ENCODE results near the gene NLRC5.

Gene NLRC5

GRCh38 chr16:57125969-57126368 is 136.6 kb downstream of the NLRC5 start:
- no peaks in the 10 kb centered on the region for H4K20me1 ChIP-seq (ENCODE audit: insufficient read depth, low read length)
- no peaks in the 10 kb centered on the region for H3K9me2 ChIP-seq (ENCODE audit: low read depth, low read length)
- H2AFZ ChIP-seq (ENCODE audit: low read length), result no peak overlapping the region
- TF ChIP-seq EZH2 (IDR thresholded peaks at IDR 0.05; ENCODE audit: borderline replicate concordance, low read length), result no peak
- TF ChIP-seq CTCF (IDR thresholded peaks at IDR 0.05; ENCODE audit: low read length), result no peak
- H3F3A ChIP-seq (ENCODE audit: insufficient read depth, low read length), result no peaks in the 10 kb centered on the region
- H3K27me3 ChIP-seq (ENCODE audit: insufficient read depth, low read length), result no peaks in the 10 kb centered on the region
- H3K36me3 ChIP-seq (ENCODE audit: insufficient read depth, low read length), result no peaks in the 10 kb centered on the region
- H3K79me2 ChIP-seq (ENCODE audit: insufficient read depth, low read length), result no peaks in the 10 kb centered on the region
- H3K9me3 ChIP-seq (ENCODE audit: low read length), result no peaks in the 10 kb centered on the region
- no peaks in the 10 kb centered on the region for H3K4me1 ChIP-seq (ENCODE audit: insufficient read depth, low read length, severe bottlenecking)
- H3K27ac ChIP-seq (ENCODE audit: low read depth, low read length, poor library complexity, severe bottlenecking), result no peak overlapping the region
- no peak overlapping the region for H3K4me2 ChIP-seq (ENCODE audit: low read length)
- no peak overlapping the region for H3K4me3 ChIP-seq (ENCODE audit: low read depth, low read length, poor library complexity, severe bottlenecking)
- no peak overlapping the region for H3K9ac ChIP-seq (ENCODE audit: low read length)

GRCh38 chr16:57126411-57126810 is 137.1 kb downstream of the NLRC5 start:
- Histone ChIP-seq H3K9ac (ENCODE audit: low read length) (no peak overlapping the region), H3K9me2 (ENCODE audit: low read depth, low read length) (no peaks in the 10 kb centered on the region), H3K36me3 (ENCODE audit: insufficient read depth, low read length) (no peaks in the 10 kb centered on the region), H3K27me3 (ENCODE audit: insufficient read depth, low read length) (no peaks in the 10 kb centered on the region), H3K4me1 (ENCODE audit: insufficient read depth, low read length, severe bottlenecking) (no peaks in the 10 kb centered on the region), H2AFZ (ENCODE audit: low read length) (no peak overlapping the region), H4K20me1 (ENCODE audit: insufficient read depth, low read length) (no peaks in the 10 kb centered on the region), H3K79me2 (ENCODE audit: insufficient read depth, low read length) (no peaks in the 10 kb centered on the region), H3K4me2 (ENCODE audit: low read length) (no peak overlapping the region), H3K27ac (ENCODE audit: low read depth, low read length, poor library complexity, severe bottlenecking) (no peak overlapping the region), H3K4me3 (ENCODE audit: low read depth, low read length, poor library complexity, severe bottlenecking) (no peak overlapping the region), H3F3A (ENCODE audit: insufficient read depth, low read length) (no peaks in the 10 kb centered on the region), H3K9me3 (ENCODE audit: low read length) (no peaks in the 10 kb centered on the region)
- TF ChIP-seq EZH2 (IDR thresholded peaks at IDR 0.05; ENCODE audit: borderline replicate concordance, low read length) (no peak), CTCF (IDR thresholded peaks at IDR 0.05; ENCODE audit: low read length) (no peak)

- no peak overlapping the region for H3K27ac ChIP-seq (ENCODE audit: low read depth, low read length, poor library complexity, severe bottlenecking)
- H3F3A ChIP-seq (ENCODE audit: insufficient read depth, low read length), result no peaks in the 10 kb centered on the region
- H3K27me3 ChIP-seq (ENCODE audit: insufficient read depth, low read length), result no peaks in the 10 kb centered on the region
- no peaks in the 10 kb centered on the region for H3K36me3 ChIP-seq (ENCODE audit: insufficient read depth, low read length)
- no peaks in the 10 kb centered on the region for H3K9me2 ChIP-seq (ENCODE audit: low read depth, low read length)
- TF ChIP-seq CTCF (IDR thresholded peaks at IDR 0.05; ENCODE audit: low read length) (no peak), EZH2 (IDR thresholded peaks at IDR 0.05; ENCODE audit: borderline replicate concordance, low read length) (no peak)
- no peak overlapping the region for H3K4me3 ChIP-seq (ENCODE audit: low read depth, low read length, poor library complexity, severe bottlenecking)
- no peak overlapping the region for H2AFZ ChIP-seq (ENCODE audit: low read length)
- no peak overlapping the region for H3K4me2 ChIP-seq (ENCODE audit: low read length)
- no peaks in the 10 kb centered on the region for H3K9me3 ChIP-seq (ENCODE audit: low read length)
- H3K4me1 ChIP-seq (ENCODE audit: insufficient read depth, low read length, severe bottlenecking), result no peaks in the 10 kb centered on the region
- no peak overlapping the region for H3K9ac ChIP-seq (ENCODE audit: low read length)
- H4K20me1 ChIP-seq (ENCODE audit: insufficient read depth, low read length), result no peaks in the 10 kb centered on the region
- H3K79me2 ChIP-seq (ENCODE audit: insufficient read depth, low read length), result no peaks in the 10 kb centered on the region
Measured at GRCh38 chr16:57127037-57127763, 137.8 kb downstream of the NLRC5 start.

Measured in OCI-LY1 (cell line).